Neural cell (in vitro differentiated cells): ENCODE data around the gene DOK6. TPM values are rescaled to one million over a fixed set of nuclear protein-coding genes. Genes with fewer than 3 reads are reported as not detected.

ENCODE experiments used
- H2AFZ ChIP-seq: fragments of 200-600, 300-800 bp; sonication (generic), shearing (Covaris generic); 2 replicates; pipeline ENCODE4 v1.6.0; 2014; ENCODE audit warnings: low read depth, mild to moderate bottlenecking, antibody characterized with exemption, low read length, moderate library complexity
- H3F3A ChIP-seq: fragments of 200-600 bp; shearing (Covaris generic); 2 replicates; pipeline ENCODE4 v1.6.1; 2016; ENCODE audit warnings: mild to moderate bottlenecking, moderate library complexity, mixed read lengths, antibody characterized with exemption, low read length; ENCODE audit not compliant: insufficient read depth, poor library complexity, severe bottlenecking
- H3K27ac ChIP-seq: fragments of 200-600, 300-800 bp; sonication (generic), shearing (Covaris generic); 2 replicates; pipeline ENCODE4 v1.5.1; 2014; ENCODE audit warnings: mild to moderate bottlenecking, low read length, moderate library complexity
- H3K27me3 ChIP-seq: fragments of 300-800, 200-600 bp; sonication (generic), shearing (Covaris generic); 2 replicates; pipeline ENCODE4 v1.6.0; 2014; ENCODE audit warnings: mild to moderate bottlenecking, low read depth, low read length, moderate library complexity; ENCODE audit not compliant: insufficient read depth
- H3K36me3 ChIP-seq: fragments of 300-800, 200-600 bp; sonication (generic), shearing (Covaris generic); 2 replicates; pipeline ENCODE4 v1.5.1; 2014; ENCODE audit warnings: mild to moderate bottlenecking, antibody characterized with exemption, low read length, moderate library complexity; ENCODE audit not compliant: insufficient read depth
- H3K4me2 ChIP-seq: fragments of 300-800, 200-600 bp; sonication (generic), shearing (Covaris generic); 2 replicates; pipeline ENCODE4 v1.6.0; 2014; ENCODE audit warnings: mild to moderate bottlenecking, low read length
- H3K4me3 ChIP-seq: fragments of 300-800, 200-600 bp; sonication (generic), shearing (Covaris generic); 2 replicates; pipeline ENCODE4 v1.5.1; 2014; ENCODE audit warnings: mild to moderate bottlenecking, low read length, moderate library complexity
- H3K79me2 ChIP-seq: fragments of 200-600 bp; shearing (Covaris generic); replicated peaks from 2 replicates; pipeline ENCODE4 v1.6.0; 2014; ENCODE audit warnings: mild to moderate bottlenecking, low read length, moderate library complexity; ENCODE audit not compliant: insufficient read depth
- H3K9ac ChIP-seq: fragments of 300-800, 200-600 bp; sonication (generic), shearing (Covaris generic); 2 replicates; pipeline ENCODE4 v1.6.1; 2016; ENCODE audit warnings: mild to moderate bottlenecking, low read length, mixed read lengths
- H3K9me2 ChIP-seq: fragments of 200-600 bp; shearing (Covaris generic); 2 replicates; pipeline ENCODE4 v1.6.1; 2016; ENCODE audit warnings: mild to moderate bottlenecking, low read length, mixed read lengths; ENCODE audit not compliant: insufficient read depth
- H3K9me3 ChIP-seq: fragments of 200-600, 300-800 bp; sonication (generic), shearing (Covaris generic); 2 replicates; pipeline ENCODE4 v1.6.1; 2016; ENCODE audit warnings: mild to moderate bottlenecking, mixed run types, low read length, moderate library complexity, mixed read lengths
- H4K20me1 ChIP-seq: fragments of 200-600 bp; shearing (Covaris generic); 2 replicates; pipeline ENCODE4 v1.6.1; 2016; ENCODE audit warnings: mild to moderate bottlenecking, mixed run types; ENCODE audit not compliant: insufficient read depth
- CTCF ChIP-seq: fragments of 450-650 bp; IDR thresholded peaks from 2 replicates; pipeline ENCODE4 v1.5.1; 2014; ENCODE audit warnings: antibody characterized with exemption, mild to moderate bottlenecking, moderate library complexity; ENCODE audit not compliant: poor library complexity, severe bottlenecking
- EP300 ChIP-seq: fragments of 450-650 bp; conservative IDR thresholded peaks from 2 replicates; pipeline ENCODE4 v1.6.1; 2014; ENCODE audit warnings: antibody characterized with exemption, mild to moderate bottlenecking, moderate library complexity; ENCODE audit not compliant: poor library complexity, severe bottlenecking
- EZH2 ChIP-seq: fragments of 200-600, 300-800 bp; shearing (Covaris generic), sonication (generic); IDR thresholded peaks from 2 replicates; pipeline ENCODE4 v1.6.1; 2014; ENCODE audit warnings: antibody characterized with exemption, low read length, borderline replicate concordance, mild to moderate bottlenecking; ENCODE audit not compliant: insufficient read depth, poor library complexity, severe bottlenecking
- MXI1 ChIP-seq: fragments of 450-650 bp; conservative IDR thresholded peaks from 2 replicates; pipeline ENCODE4 v1.6.1; 2014; ENCODE audit warnings: antibody characterized with exemption, mild to moderate bottlenecking; ENCODE audit not compliant: poor library complexity, severe bottlenecking
- POLR2AphosphoS5 ChIP-seq: IDR thresholded peaks from 2 replicates; pipeline ENCODE4 v1.6.1; 2012
- RAD21 ChIP-seq: fragments of 450-650 bp; conservative IDR thresholded peaks from 2 replicates; pipeline ENCODE4 v1.6.1; 2014; ENCODE audit warnings: antibody characterized with exemption, mild to moderate bottlenecking, moderate library complexity
- SMC3 ChIP-seq: fragments of 450-650 bp; conservative IDR thresholded peaks from 2 replicates; pipeline ENCODE4 v1.6.1; 2014; ENCODE audit warnings: antibody characterized with exemption, mild to moderate bottlenecking, moderate library complexity; ENCODE audit not compliant: poor library complexity
- TAF1 ChIP-seq: IDR thresholded peaks from 2 replicates; pipeline ENCODE4 v1.6.1; 2012; ENCODE audit warnings: low read depth
- polyA plus RNA-seq: library from polyadenylated mRNA; depleted of rRNA; stranded (reverse); fragments of >200 nt; gene quantifications from 2 replicates; pipeline ENCODE4 v1.2.3, GENCODE V29; 2014
- TF ChIP-seq, protein P1 (sequence below): IDR thresholded peaks from 2 replicates; pipeline ENCODE4 v1.6.1; 2012; ENCODE audit warnings: borderline replicate concordance

The DOK6 gene
- polyA plus RNA-seq, 1 donor from 2014 or later = 9.7 TPM

- H3K4me3 ChIP-seq = no peak overlapping the region
- no peaks in the 10 kb centered on the region for H3K9me3 ChIP-seq
- no peak overlapping the region for H3K27ac ChIP-seq
- no peak overlapping the region for H3K4me2 ChIP-seq
- H3F3A ChIP-seq = no peaks in the 10 kb centered on the region
- no peak for TF ChIP-seq EP300
- TF ChIP-seq, protein P1, sequence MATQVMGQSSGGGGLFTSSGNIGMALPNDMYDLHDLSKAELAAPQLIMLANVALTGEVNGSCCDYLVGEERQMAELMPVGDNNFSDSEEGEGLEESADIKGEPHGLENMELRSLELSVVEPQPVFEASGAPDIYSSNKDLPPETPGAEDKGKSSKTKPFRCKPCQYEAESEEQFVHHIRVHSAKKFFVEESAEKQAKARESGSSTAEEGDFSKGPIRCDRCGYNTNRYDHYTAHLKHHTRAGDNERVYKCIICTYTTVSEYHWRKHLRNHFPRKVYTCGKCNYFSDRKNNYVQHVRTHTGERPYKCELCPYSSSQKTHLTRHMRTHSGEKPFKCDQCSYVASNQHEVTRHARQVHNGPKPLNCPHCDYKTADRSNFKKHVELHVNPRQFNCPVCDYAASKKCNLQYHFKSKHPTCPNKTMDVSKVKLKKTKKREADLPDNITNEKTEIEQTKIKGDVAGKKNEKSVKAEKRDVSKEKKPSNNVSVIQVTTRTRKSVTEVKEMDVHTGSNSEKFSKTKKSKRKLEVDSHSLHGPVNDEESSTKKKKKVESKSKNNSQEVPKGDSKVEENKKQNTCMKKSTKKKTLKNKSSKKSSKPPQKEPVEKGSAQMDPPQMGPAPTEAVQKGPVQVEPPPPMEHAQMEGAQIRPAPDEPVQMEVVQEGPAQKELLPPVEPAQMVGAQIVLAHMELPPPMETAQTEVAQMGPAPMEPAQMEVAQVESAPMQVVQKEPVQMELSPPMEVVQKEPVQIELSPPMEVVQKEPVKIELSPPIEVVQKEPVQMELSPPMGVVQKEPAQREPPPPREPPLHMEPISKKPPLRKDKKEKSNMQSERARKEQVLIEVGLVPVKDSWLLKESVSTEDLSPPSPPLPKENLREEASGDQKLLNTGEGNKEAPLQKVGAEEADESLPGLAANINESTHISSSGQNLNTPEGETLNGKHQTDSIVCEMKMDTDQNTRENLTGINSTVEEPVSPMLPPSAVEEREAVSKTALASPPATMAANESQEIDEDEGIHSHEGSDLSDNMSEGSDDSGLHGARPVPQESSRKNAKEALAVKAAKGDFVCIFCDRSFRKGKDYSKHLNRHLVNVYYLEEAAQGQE = no peak
- TF ChIP-seq TAF1 = no peak
- TF ChIP-seq MXI1 = no peak
- no peak for TF ChIP-seq RAD21
- TF ChIP-seq SMC3 = no peak
- TF ChIP-seq EZH2 = no peak
- TF ChIP-seq CTCF = no peak
- TF ChIP-seq POLR2AphosphoS5 = no peak
- H2AFZ ChIP-seq = no peak overlapping the region
- no peaks in the 10 kb centered on the region for H3K36me3 ChIP-seq
- no peaks in the 10 kb centered on the region for H3K27me3 ChIP-seq
- no peaks in the 10 kb centered on the region for H3K79me2 ChIP-seq
- H3K9ac ChIP-seq = no peak overlapping the region
- H3K9me2 ChIP-seq = no peaks in the 10 kb centered on the region
- no peaks in the 10 kb centered on the region for H4K20me1 ChIP-seq
These were observed 215.4 kb downstream of the DOK6 start for GRCh38 chr18:69616114-69616513.

- no peak overlapping the region for H2AFZ ChIP-seq
- H3K27ac ChIP-seq = no peak overlapping the region
- H3K4me3 ChIP-seq = no peak overlapping the region
- no peaks in the 10 kb centered on the region for H3K9me2 ChIP-seq
- H4K20me1 ChIP-seq = no peaks in the 10 kb centered on the region
- no peak overlapping the region for H3K9ac ChIP-seq
- H3K9me3 ChIP-seq = no peaks in the 10 kb centered on the region
- no peak for TF ChIP-seq POLR2AphosphoS5
- no peak for TF ChIP-seq CTCF
- no peak for TF ChIP-seq RAD21
- TF ChIP-seq MXI1 = no peak
- TF ChIP-seq, protein P1 = no peak
- TF ChIP-seq TAF1 = no peak
- no peak for TF ChIP-seq SMC3
- no peak for TF ChIP-seq EP300
- no peak for TF ChIP-seq EZH2
- no peaks in the 10 kb centered on the region for H3K36me3 ChIP-seq
- no peaks in the 10 kb centered on the region for H3F3A ChIP-seq
- H3K27me3 ChIP-seq = no peaks in the 10 kb centered on the region
- no peaks in the 10 kb centered on the region for H3K79me2 ChIP-seq
- H3K4me2 ChIP-seq = no peak overlapping the region
These were observed 216.7 kb downstream of the DOK6 start for GRCh38 chr18:69617408-69617807.
